Stomach (tissue), 4 donors: ENCODE data around the gene EVI2A.

Source experiments
- CTCF ChIP-seq, 7 experiments: fragments of 450-650 bp in 4 of 7; fragments of 200-600 bp in 3 of 7; sonication (generic) in 3 of 7; IDR thresholded peaks; one replicate each; pipeline ENCODE4 v1.5.1; 2016 to 2019; ENCODE audit warnings: antibody characterized with exemption in 7 of 7, control low read depth in 2 of 7, mild to moderate bottlenecking in 1 of 7
- POLR2A ChIP-seq, 4 donors: fragments of 450-650 bp; IDR thresholded peaks; one replicate each; pipeline ENCODE4 v1.6.1; 2016; ENCODE audit warnings: antibody characterized with exemption in 4 of 4, control low read depth in 2 of 4, mild to moderate bottlenecking in 1 of 4, moderate library complexity in 1 of 4
- POLR2AphosphoS5 ChIP-seq, 3 donors: sonication (generic); formaldehyde crosslinking; IDR thresholded peaks; one replicate each; pipeline ENCODE4 v1.6.1; 2016; ENCODE audit warnings: antibody characterized with exemption in 3 of 3

GRCh38 chr17:31349454-31349853, 28.0 kb upstream of the EVI2A start:
- TF ChIP-seq POLR2AphosphoS5 (IDR thresholded peaks at IDR 0.05): no peak
- no peak for TF ChIP-seq CTCF (IDR thresholded peaks at IDR 0.05)
- no peak for TF ChIP-seq POLR2A (IDR thresholded peaks at IDR 0.05)
